Adipocyte (in vitro differentiated cells): ENCODE measurements around the gene UBE2I.
A peak's percentile ranks its signal among the peaks of the same experiment; 100 is the strongest.

Experiments used
- DNase-seq: peaks from one replicate; pipeline ENCODE4 v3.0.0-alpha.2; 2015; ENCODE audit warnings: low read depth
- H3K27me3 ChIP-seq: replicated peaks from 2 replicates; pipeline ENCODE4 v1.7.0; 2013; ENCODE audit warnings: mild to moderate bottlenecking, low read length, moderate library complexity; ENCODE audit not compliant: control insufficient read depth, insufficient read depth
- H3K36me3 ChIP-seq: 2 replicates; pipeline ENCODE4 v1.7.0; 2013; ENCODE audit warnings: low read length, mild to moderate bottlenecking, moderate library complexity; ENCODE audit not compliant: control insufficient read depth, insufficient read depth, severe bottlenecking
- H3K4me1 ChIP-seq: 2 replicates; pipeline ENCODE4 v1.7.0; 2013; ENCODE audit warnings: mild to moderate bottlenecking, low read length, moderate library complexity; ENCODE audit not compliant: control insufficient read depth, insufficient read depth
- H3K4me3 ChIP-seq: 2 replicates; pipeline ENCODE4 v1.7.0; 2013; ENCODE audit warnings: mild to moderate bottlenecking, low read length, moderate library complexity
- H3K9ac ChIP-seq: 2 replicates; pipeline ENCODE4 v1.7.0; 2013; ENCODE audit warnings: mild to moderate bottlenecking, low read length, moderate library complexity
- H3K9me3 ChIP-seq: 2 replicates; pipeline ENCODE4 v1.7.0; 2013; ENCODE audit warnings: mild to moderate bottlenecking, low read length, moderate library complexity; ENCODE audit not compliant: control insufficient read depth

Gene UBE2I

DNA sequence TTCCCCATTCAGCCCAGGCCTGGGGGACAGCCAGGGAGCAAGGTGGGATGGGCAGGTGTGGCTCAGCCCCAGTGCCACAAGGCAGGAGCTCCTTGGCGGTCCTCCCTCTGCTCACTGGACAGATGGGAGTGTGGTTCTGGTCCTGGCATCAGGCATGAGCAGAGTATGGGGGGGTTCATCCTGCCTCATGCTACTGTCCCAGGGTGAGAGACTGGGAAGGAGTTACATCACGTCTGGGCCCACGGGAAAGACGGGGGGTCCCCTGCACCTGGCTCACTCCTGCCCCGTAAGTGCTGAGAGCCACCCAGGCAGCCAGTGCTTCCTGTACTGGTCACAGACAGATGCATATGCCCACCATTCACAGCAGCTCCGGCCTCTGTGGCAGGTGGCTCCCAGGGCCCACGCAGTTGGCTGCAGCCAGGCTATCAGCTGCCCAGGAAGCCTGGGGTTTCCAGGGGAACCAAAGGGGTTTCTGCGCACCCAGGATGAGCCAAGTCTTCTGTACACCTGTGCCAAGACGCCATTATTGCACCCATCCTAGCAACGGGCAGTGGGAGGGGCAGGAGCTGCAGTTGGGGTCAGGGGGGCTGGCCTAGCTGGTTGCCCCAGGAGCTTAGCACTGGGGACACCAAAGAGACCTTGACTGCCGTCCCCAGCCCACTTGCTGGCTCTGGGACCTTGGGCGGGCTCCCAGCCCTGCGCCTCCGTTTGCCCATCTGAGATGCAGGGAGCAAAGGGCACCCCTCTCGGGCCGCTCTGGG is 26.0 kb downstream of the UBE2I start:
- no peak for DNase-seq
- no peak overlapping the region for H3K4me3 ChIP-seq
- peaks cover 2% of the 10 kb centered on the region for H3K9me3 ChIP-seq
- no peak overlapping the region for H3K9ac ChIP-seq
- H3K36me3 ChIP-seq: no peaks in the 10 kb centered on the region
- no peaks in the 10 kb centered on the region for H3K4me1 ChIP-seq
- peaks cover 29% of the 10 kb centered on the region for H3K27me3 ChIP-seq

DNA sequence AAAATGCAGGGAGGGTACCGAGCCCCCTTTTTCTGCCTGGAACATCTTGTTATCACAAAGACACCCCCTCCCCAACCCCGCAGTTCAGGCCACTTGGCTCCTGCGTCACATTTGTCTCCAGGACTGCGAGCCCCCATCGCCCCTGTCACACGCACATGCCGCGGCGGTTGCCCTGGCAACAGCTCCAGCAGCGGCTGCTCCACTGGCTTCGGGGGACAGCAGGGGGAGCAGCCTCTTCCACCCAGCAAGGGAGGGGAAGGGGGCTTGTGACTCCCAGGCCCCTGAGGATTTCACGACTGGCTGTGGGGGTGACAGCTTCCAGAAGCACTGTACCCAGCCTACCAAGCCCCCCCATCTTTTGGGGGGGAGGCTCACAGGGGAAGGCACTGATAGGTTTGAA is 26.6 kb downstream of the UBE2I start:
- H3K4me1 ChIP-seq: no peaks in the 10 kb centered on the region
- no peak overlapping the region for H3K9ac ChIP-seq
- no peaks in the 10 kb centered on the region for H3K9me3 ChIP-seq
- H3K27me3 ChIP-seq: peaks cover 29% of the 10 kb centered on the region
- H3K36me3 ChIP-seq: no peaks in the 10 kb centered on the region
- H3K4me3 ChIP-seq: no peak overlapping the region
- peak; percentile 12 for DNase-seq

DNA sequence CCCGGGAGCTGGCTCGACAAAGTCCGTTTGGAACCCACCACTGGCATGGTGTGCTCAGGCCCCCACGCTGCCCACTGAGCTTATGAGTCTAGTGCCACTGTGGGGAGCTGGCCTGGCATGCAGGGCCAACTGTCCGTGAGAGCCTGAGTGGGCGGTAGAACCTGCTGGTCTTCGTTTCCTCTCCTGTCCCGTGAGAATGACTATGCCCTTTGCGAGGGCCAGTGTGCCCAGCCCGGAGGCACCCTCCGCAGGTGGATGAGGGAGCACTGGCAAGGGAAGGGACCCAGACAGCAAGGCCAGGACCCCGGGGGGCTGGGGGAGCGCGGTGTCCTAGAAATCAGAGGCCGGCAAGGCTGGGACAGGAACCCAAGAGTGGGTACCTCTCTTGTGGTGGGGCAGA is 27.2 kb downstream of the UBE2I start:
- H3K4me1 ChIP-seq: no peaks in the 10 kb centered on the region
- H3K4me3 ChIP-seq: no peak overlapping the region
- peaks cover 24% of the 10 kb centered on the region for H3K27me3 ChIP-seq

DNA sequence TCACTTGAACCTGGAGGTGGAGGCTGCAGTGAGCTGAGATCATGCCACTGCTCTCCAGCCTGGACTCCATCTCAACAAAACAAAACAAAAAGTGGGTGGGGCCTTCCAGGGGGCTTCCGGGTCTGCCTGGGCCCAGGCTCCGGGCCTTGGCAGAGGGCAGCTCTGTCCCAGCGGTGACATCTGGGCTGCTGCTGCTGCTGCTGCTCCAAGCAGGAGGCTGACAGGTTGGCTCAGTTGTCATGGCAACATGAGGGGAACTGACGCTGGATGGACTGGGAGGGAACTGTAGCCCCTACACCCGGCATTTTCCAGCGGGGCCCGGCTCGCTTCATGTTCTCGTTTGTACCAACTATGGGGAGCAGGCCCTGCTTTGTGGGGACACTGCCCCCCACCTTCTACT is 28.1 kb downstream of the UBE2I start:
- Histone ChIP-seq H3K4me3 (no peak overlapping the region), H3K9me3 (no peaks in the 10 kb centered on the region), H3K27me3 (peaks cover 23% of the 10 kb centered on the region), H3K36me3 (no peaks in the 10 kb centered on the region), H3K9ac (no peak overlapping the region), H3K4me1 (no peaks in the 10 kb centered on the region)
- no peak for DNase-seq

More for the DNA sequence above, 27.2 kb downstream of the UBE2I start:
- no peak for DNase-seq
- Histone ChIP-seq H3K36me3 (no peaks in the 10 kb centered on the region), H3K9ac (no peak overlapping the region), H3K9me3 (no peaks in the 10 kb centered on the region)

DNA sequence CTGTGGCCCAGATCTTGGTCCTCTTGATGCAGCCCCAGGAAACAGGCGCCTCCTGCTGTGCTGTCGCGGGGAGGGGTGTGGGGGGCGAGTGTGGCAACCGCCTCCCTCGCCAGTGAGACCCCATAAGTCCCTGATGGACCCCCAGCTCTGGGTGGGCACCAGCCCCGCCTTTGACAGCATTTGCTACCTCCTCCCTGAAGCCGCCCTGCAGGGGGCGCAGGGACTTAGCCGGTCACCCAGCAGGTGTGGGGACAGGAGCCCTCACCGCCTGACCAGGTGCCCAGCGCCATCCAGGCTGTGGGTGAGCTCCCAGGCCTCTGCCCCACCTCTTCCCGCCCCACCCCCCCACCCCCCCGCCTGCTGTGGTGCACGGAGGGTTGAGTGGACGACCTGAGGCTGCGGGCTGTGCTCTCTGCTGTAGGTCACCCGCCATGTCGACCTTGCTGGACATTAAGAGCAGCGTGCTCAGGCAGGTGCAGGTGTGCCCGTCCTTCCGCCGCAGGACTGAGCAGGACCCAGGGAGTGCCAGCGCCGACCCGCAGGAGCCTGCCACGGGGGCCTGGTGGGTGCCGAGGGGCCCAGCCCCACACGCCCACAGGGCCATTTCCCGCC is 28.8 kb downstream of the UBE2I start:
- no peaks in the 10 kb centered on the region for H3K4me1 ChIP-seq
- no peak overlapping the region for H3K4me3 ChIP-seq
- H3K9me3 ChIP-seq: no peaks in the 10 kb centered on the region
- H3K9ac ChIP-seq: no peak overlapping the region
- H3K36me3 ChIP-seq: no peaks in the 10 kb centered on the region
- H3K27me3 ChIP-seq: peaks cover 20% of the 10 kb centered on the region
- no peak for DNase-seq

DNA sequence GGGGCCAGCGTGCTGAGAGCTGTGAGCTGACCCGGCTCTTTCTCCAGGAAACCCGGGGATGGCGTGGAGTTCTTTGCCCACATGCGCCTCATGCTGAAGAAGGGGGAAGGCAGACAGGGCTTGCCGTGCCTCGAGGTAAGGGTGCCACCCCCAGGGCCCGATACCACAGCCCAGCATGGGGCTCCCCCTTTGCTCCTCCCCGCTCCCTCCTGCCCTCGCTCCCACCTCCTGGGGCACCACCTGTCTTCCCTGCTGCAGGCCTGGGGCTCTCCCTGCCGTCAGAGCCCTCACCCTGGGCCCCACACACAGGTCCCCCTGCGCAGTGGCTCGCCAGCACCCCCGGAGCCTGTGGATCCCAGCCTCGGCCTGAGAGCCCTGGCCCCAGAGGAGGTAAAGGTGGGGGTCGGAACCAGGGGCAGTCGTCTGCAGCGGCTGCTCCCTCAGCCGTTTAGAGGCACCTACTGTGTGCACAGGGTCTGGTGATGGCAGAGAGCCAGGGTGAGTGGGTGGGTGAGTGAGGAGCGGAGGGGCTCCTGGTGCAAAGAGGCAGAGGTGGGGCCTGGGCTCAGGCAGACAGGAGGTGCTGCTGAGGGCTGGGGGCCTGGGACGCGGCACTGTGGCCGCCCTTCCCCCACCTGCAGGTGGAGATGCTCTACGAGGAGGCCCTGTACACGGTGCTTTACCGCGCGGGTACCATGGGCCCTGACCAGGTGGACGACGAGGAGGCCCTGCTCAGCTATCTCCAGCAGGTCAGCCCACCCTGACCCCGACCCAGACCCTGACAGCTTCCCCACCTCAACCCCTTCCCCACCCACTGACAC is 29.6 kb downstream of the UBE2I start:
- Histone ChIP-seq H3K27me3 (peaks cover 21% of the 10 kb centered on the region), H3K9ac (no peak overlapping the region), H3K9me3 (no peaks in the 10 kb centered on the region), H3K4me1 (no peaks in the 10 kb centered on the region), H3K36me3 (no peaks in the 10 kb centered on the region), H3K4me3 (no peak overlapping the region)
- no peak for DNase-seq

DNA sequence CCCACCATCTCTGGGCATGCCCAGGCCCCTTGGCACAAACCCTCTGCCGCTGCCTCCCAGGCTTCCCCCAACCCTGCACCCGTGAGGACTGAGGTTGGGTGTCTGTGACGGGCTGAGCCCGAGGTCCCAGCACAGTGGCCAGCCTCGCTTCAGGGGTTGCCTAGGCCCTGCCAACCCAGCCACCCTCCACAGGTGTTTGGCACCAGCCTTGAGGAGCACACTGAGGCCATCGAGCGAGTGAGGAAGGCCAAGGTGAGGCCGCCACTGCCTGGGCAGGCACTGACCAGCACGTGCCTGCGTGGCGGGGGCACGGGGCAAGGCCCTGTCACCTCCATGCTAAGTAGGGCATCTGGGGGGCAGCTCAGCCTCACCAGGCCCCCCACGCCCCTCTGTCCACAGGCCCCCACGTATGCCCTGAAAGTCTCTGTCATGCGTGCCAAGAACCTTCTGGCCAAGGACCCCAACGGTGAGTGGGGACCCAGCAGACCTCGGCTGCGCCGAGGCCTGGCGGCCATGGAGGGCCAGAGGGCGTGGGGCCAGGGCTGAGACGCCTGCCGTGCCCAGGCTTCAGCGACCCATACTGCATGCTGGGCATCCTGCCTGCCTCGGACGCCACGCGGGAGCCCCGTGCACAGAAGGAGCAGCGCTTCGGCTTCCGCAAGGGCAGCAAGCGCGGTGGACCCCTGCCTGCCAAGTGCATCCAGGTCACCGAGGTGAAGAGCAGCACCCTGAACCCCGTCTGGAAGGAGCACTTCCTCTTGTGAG is 31.5 kb downstream of the UBE2I start:
- no peak overlapping the region for H3K9ac ChIP-seq
- no peak for DNase-seq
- H3K36me3 ChIP-seq: no peaks in the 10 kb centered on the region
- H3K9me3 ChIP-seq: no peaks in the 10 kb centered on the region
- no peak overlapping the region for H3K4me3 ChIP-seq
- H3K27me3 ChIP-seq: peaks cover 12% of the 10 kb centered on the region
- no peaks in the 10 kb centered on the region for H3K4me1 ChIP-seq

DNA sequence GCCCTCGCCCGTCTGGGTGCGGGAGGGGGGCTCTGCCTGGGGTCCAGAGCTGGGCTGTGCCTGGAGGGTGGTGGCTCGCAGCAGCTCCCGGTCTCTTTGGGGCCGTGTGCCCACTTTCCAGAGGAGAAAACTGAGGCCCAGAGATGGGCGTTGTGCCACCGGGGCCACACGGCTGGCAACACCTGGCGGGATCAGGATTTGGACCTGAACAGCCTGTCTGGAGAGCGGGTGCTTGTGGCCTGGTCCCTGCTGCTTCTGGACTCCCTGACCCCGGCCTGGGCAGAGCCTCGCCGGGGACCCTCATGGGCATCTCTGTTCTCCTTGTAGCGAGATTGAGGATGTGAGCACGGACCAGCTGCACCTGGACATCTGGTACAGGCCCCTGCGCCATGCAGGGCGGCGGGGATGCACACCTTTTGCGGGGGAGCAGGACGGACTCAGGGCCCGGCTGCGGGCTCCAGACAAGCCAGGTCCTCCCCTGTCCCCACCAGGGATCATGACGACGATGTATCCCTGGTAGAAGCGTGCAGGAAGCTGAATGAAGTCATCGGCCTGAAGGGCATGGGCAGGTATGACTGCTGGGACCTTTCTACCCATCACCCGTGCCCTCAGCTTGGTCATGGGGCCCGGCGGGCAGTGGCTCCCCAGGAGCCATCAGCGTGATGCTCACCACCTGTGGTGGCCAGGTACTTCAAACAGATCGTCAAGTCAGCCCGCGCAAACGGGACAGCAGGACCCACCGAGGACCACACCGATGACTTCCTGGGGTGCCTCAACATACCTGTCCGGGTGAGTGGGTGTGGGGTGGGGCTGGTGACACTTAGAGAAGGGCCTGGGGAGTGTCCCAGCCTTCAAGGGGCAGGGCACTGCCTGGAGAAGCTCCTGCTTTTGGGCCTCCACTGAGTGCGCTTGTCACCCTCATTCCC is 32.3 kb downstream of the UBE2I start:
- H3K4me1 ChIP-seq: no peaks in the 10 kb centered on the region
- no peak for DNase-seq
- no peak overlapping the region for H3K9ac ChIP-seq
- H3K4me3 ChIP-seq: no peak overlapping the region
- H3K27me3 ChIP-seq: peaks cover 12% of the 10 kb centered on the region
- no peaks in the 10 kb centered on the region for H3K9me3 ChIP-seq
- no peaks in the 10 kb centered on the region for H3K36me3 ChIP-seq

DNA sequence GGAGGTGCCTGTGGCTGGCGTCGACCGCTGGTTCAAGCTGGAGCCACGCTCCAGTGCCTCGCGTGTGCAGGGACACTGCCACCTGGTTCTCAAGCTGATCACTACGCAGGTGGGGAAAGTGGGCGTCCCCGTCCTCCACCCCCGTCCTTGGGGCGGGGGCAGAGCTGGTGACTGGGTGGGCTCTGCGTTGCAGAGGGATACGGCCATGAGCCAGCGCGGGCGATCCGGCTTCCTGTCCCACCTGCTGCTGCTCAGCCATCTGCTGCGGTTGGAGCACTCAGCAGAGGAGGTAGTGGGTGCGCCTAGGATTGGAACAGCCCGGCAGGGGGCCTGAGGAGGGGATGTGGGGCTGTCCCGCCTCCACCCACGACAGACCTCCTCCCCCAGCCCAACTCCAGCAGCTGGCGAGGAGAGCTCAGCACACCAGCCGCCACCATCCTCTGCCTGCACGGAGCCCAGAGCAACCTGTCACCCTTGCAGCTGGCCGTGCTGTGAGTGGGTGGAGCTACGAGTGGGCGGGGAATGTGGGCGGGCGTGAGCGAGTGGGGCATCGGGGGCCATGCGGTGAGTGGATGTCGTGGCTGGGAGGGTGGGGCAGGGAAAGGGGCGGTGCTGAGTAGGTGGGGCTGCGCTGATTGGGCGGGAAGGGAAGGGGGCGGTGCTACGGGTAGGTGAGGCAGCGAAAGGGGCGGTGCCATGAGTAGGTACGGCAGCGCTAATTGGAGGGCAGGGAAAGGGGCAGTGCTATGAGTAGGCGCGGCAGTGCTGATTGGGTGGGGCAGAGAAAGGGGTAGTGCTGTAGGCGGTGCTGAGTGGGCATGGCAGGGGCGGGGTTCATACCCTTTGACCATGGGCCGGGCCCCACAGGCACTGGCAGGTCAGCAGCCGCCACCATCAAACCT is 33.3 kb downstream of the UBE2I start:
- no peak overlapping the region for H3K9ac ChIP-seq
- H3K27me3 ChIP-seq: peaks cover 12% of the 10 kb centered on the region
- H3K4me1 ChIP-seq: no peaks in the 10 kb centered on the region
- peak; percentile 56 for DNase-seq
- H3K9me3 ChIP-seq: no peaks in the 10 kb centered on the region
- H3K4me3 ChIP-seq: no peak overlapping the region
- no peaks in the 10 kb centered on the region for H3K36me3 ChIP-seq
